IPS-NIHi7 (cell line): ENCODE data around the gene NR3C2.
A peak's percentile ranks its signal among the peaks of the same experiment; 100 is the strongest.
"Not testable (repeated sequence)": the region's sequence is repeated elsewhere in the genome, so short reads cannot be mapped to it uniquely, and the experiment has no call there.

Experiments used
- DNase-seq: peaks from one replicate; pipeline ENCODE4 v3.0.0; 2012; ENCODE audit warnings: mixed read lengths; ENCODE audit errors: extremely low spot score

NR3C2 gene

GRCh38 chr4:148112231-148112982 is 329.8 kb downstream of the NR3C2 start:
- no peak for DNase-seq

GRCh38 chr4:148110169-148110568 is 332.0 kb downstream of the NR3C2 start:
- no peak for DNase-seq

- no peak for DNase-seq
Observed at GRCh38 chr4:148109216-148109615, 333.0 kb downstream of the NR3C2 start.

- DNase-seq, result no peak
Observed at GRCh38 chr4:148108766-148109165, 333.4 kb downstream of the NR3C2 start.

GRCh38 chr4:148103597-148104355 is 338.4 kb downstream of the NR3C2 start:
- no peak for DNase-seq

- no peak for DNase-seq
Observed at GRCh38 chr4:148101790-148102189, 340.4 kb downstream of the NR3C2 start.

- DNase-seq, result no peak
Observed at GRCh38 chr4:148101235-148101634, 341.0 kb downstream of the NR3C2 start.

- DNase-seq, result peak; percentile 35
Observed at GRCh38 chr4:148097801-148098200, 344.4 kb downstream of the NR3C2 start.

GRCh38 chr4:148095346-148095923 is 346.8 kb downstream of the NR3C2 start:
- DNase-seq, result no peak

- DNase-seq, result no peak
Observed at GRCh38 chr4:148094149-148094548, 348.1 kb downstream of the NR3C2 start.

- DNase-seq, result no peak
Observed at GRCh38 chr4:148093065-148093464, 349.1 kb downstream of the NR3C2 start.

GRCh38 chr4:148092316-148093014 is 349.7 kb downstream of the NR3C2 start:
- DNase-seq, result no peak

GRCh38 chr4:148091896-148092295 is 350.3 kb downstream of the NR3C2 start:
- no peak for DNase-seq

GRCh38 chr4:148090503-148091476 is 351.4 kb downstream of the NR3C2 start:
- DNase-seq, result no peak

- DNase-seq, result no peak
Observed at GRCh38 chr4:148090029-148090428, 352.2 kb downstream of the NR3C2 start.

GRCh38 chr4:148089624-148090023 is 352.6 kb downstream of the NR3C2 start:
- DNase-seq, result no peak

GRCh38 chr4:148083073-148083472 is 359.1 kb downstream of the NR3C2 start:
- DNase-seq, result not testable (repeated sequence)

GRCh38 chr4:148081745-148082144 is 360.5 kb downstream of the NR3C2 start:
- DNase-seq, result no peak

- no peak for DNase-seq
Observed at GRCh38 chr4:148081267-148081666, 360.9 kb downstream of the NR3C2 start.

GRCh38 chr4:148079961-148080360 is 362.3 kb downstream of the NR3C2 start:
- no peak for DNase-seq

- no peak for DNase-seq
Observed at GRCh38 chr4:148078061-148078460, 364.2 kb downstream of the NR3C2 start.
